ENCODE data around the gene KIF3A. TPM values are rescaled to one million over a fixed set of nuclear protein-coding genes. Genes with fewer than 3 reads are reported as not detected.

Gene KIF3A
- total RNA-seq, 3 donors from 2014 or later = 9.4 to 12.9 (median 10.3) TPM

- Mint-ChIP-seq H3K4me1 (ENCODE audit: low read depth) (peaks cover 24% of the 10 kb centered on the region), H3K27me3 (ENCODE audit: low read depth) (no peaks in the 10 kb centered on the region), H3K9me3 (no peaks in the 10 kb centered on the region), H3K4me3 (no peak overlapping the region), H3K36me3 (ENCODE audit: insufficient read depth) (peaks cover 8% of the 10 kb centered on the region)
- DNase-seq (no peak), ATAC-seq (no peak)
Observed at GRCh38 chr5:132690156-132690555, 47.2 kb downstream of the KIF3A start.

- no peak overlapping the region for H3K4me3 Mint-ChIP-seq
- ATAC-seq (no peak), DNase-seq (no peak)
- peaks cover 6% of the 10 kb centered on the region for H3K36me3 Mint-ChIP-seq (ENCODE audit: insufficient read depth)
- H3K9me3 Mint-ChIP-seq = no peaks in the 10 kb centered on the region
- H3K4me1 Mint-ChIP-seq (ENCODE audit: low read depth) = peaks cover 28% of the 10 kb centered on the region
- no peaks in the 10 kb centered on the region for H3K27me3 Mint-ChIP-seq (ENCODE audit: low read depth)
Observed at GRCh38 chr5:132689513-132689912, 47.8 kb downstream of the KIF3A start.

GRCh38 chr5:132688536-132689339 lies 48.6 kb downstream of the KIF3A start:
- peak overlapping the region; percentile 4 for H3K4me3 Mint-ChIP-seq
- no peaks in the 10 kb centered on the region for H3K9me3 Mint-ChIP-seq
- no peak for DNase-seq
- ATAC-seq = peak; percentile 70 to 75
- peaks cover 28% of the 10 kb centered on the region for H3K4me1 Mint-ChIP-seq (ENCODE audit: low read depth)
- H3K27me3 Mint-ChIP-seq (ENCODE audit: low read depth) = no peaks in the 10 kb centered on the region
- H3K36me3 Mint-ChIP-seq (ENCODE audit: insufficient read depth) = peaks cover 6% of the 10 kb centered on the region

- Mint-ChIP-seq H3K27me3 (ENCODE audit: low read depth) (no peaks in the 10 kb centered on the region), H3K4me1 (ENCODE audit: low read depth) (peaks cover 28% of the 10 kb centered on the region), H3K36me3 (ENCODE audit: insufficient read depth) (peaks cover 6% of the 10 kb centered on the region), H3K9me3 (no peaks in the 10 kb centered on the region), H3K4me3 (no peak overlapping the region)
- DNase-seq (no peak), ATAC-seq (peak; percentile 71)
Observed at GRCh38 chr5:132687995-132688394, 49.4 kb downstream of the KIF3A start.

- peaks cover 3% of the 10 kb centered on the region for H3K36me3 Mint-ChIP-seq (ENCODE audit: insufficient read depth)
- no peaks in the 10 kb centered on the region for H3K27me3 Mint-ChIP-seq (ENCODE audit: low read depth)
- ATAC-seq (no peak), DNase-seq (no peak)
- no peaks in the 10 kb centered on the region for H3K9me3 Mint-ChIP-seq
- no peak overlapping the region for H3K4me3 Mint-ChIP-seq
- peaks cover 25% of the 10 kb centered on the region for H3K4me1 Mint-ChIP-seq (ENCODE audit: low read depth)
Observed at GRCh38 chr5:132686193-132686592, 51.2 kb downstream of the KIF3A start.

GRCh38 chr5:132684922-132685720 lies 52.2 kb downstream of the KIF3A start:
- no peak for ATAC-seq

GRCh38 chr5:132684491-132684890 lies 52.9 kb downstream of the KIF3A start:
- Mint-ChIP-seq H3K36me3 (ENCODE audit: insufficient read depth) (peaks cover 3% of the 10 kb centered on the region), H3K9me3 (no peaks in the 10 kb centered on the region), H3K4me3 (no peak overlapping the region), H3K27me3 (ENCODE audit: low read depth) (no peaks in the 10 kb centered on the region), H3K4me1 (ENCODE audit: low read depth) (peaks cover 24% of the 10 kb centered on the region)
- DNase-seq (no peak), ATAC-seq (no peak)

More at GRCh38 chr5:132684922-132685720, 52.2 kb downstream of the KIF3A start:
- peaks cover 3% of the 10 kb centered on the region for H3K36me3 Mint-ChIP-seq (ENCODE audit: insufficient read depth)
- peaks cover 25% of the 10 kb centered on the region for H3K4me1 Mint-ChIP-seq (ENCODE audit: low read depth)
- DNase-seq = no peak
- H3K9me3 Mint-ChIP-seq = no peaks in the 10 kb centered on the region
- H3K27me3 Mint-ChIP-seq (ENCODE audit: low read depth) = no peaks in the 10 kb centered on the region
- H3K4me3 Mint-ChIP-seq = no peak overlapping the region

- Mint-ChIP-seq H3K4me1 (ENCODE audit: low read depth) (peaks cover 5% of the 10 kb centered on the region), H3K4me3 (no peak overlapping the region), H3K36me3 (ENCODE audit: insufficient read depth) (peaks cover 2% of the 10 kb centered on the region), H3K9me3 (no peaks in the 10 kb centered on the region), H3K27me3 (ENCODE audit: low read depth) (peaks cover 2% of the 10 kb centered on the region)
- ATAC-seq (no peak), DNase-seq (no peak)
Observed at GRCh38 chr5:132681983-132682382, 55.4 kb downstream of the KIF3A start.

- Mint-ChIP-seq H3K4me1 (ENCODE audit: low read depth) (peaks cover 6% of the 10 kb centered on the region), H3K36me3 (ENCODE audit: insufficient read depth) (no peaks in the 10 kb centered on the region), H3K9me3 (no peaks in the 10 kb centered on the region), H3K4me3 (no peak overlapping the region), H3K27me3 (ENCODE audit: low read depth) (peaks cover 2% of the 10 kb centered on the region)
- DNase-seq = no peak
- ATAC-seq = no peak
Observed at GRCh38 chr5:132681476-132681831, 55.9 kb downstream of the KIF3A start.

GRCh38 chr5:132680780-132681475 lies 56.4 kb downstream of the KIF3A start:
- no peaks in the 10 kb centered on the region for H3K36me3 Mint-ChIP-seq (ENCODE audit: insufficient read depth)

GRCh38 chr5:132679717-132680380 lies 57.5 kb downstream of the KIF3A start:
- H3K4me3 Mint-ChIP-seq = no peak overlapping the region
- no peak for DNase-seq
- H3K4me1 Mint-ChIP-seq (ENCODE audit: low read depth) = peaks cover 6% of the 10 kb centered on the region
- H3K27me3 Mint-ChIP-seq (ENCODE audit: low read depth) = peaks cover 2% of the 10 kb centered on the region
- no peaks in the 10 kb centered on the region for H3K36me3 Mint-ChIP-seq (ENCODE audit: insufficient read depth)
- no peaks in the 10 kb centered on the region for H3K9me3 Mint-ChIP-seq
- no peak for ATAC-seq

More at GRCh38 chr5:132680780-132681475, 56.4 kb downstream of the KIF3A start:
- DNase-seq = no peak
- ATAC-seq = no peak
- H3K27me3 Mint-ChIP-seq (ENCODE audit: low read depth) = peaks cover 2% of the 10 kb centered on the region
- no peak overlapping the region for H3K4me3 Mint-ChIP-seq
- no peaks in the 10 kb centered on the region for H3K9me3 Mint-ChIP-seq
- H3K4me1 Mint-ChIP-seq (ENCODE audit: low read depth) = peaks cover 7% of the 10 kb centered on the region

- H3K4me3 Mint-ChIP-seq = no peak overlapping the region
- H3K9me3 Mint-ChIP-seq = no peaks in the 10 kb centered on the region
- peaks cover 9% of the 10 kb centered on the region for H3K4me1 Mint-ChIP-seq (ENCODE audit: low read depth)
- ATAC-seq = no peak
- DNase-seq = no peak
- peaks cover 2% of the 10 kb centered on the region for H3K27me3 Mint-ChIP-seq (ENCODE audit: low read depth)
- no peaks in the 10 kb centered on the region for H3K36me3 Mint-ChIP-seq (ENCODE audit: insufficient read depth)
Observed at GRCh38 chr5:132679166-132679565, 58.2 kb downstream of the KIF3A start.

GRCh38 chr5:132678735-132679134 lies 58.6 kb downstream of the KIF3A start:
- ATAC-seq = no peak
- Mint-ChIP-seq H3K4me1 (ENCODE audit: low read depth) (peaks cover 11% of the 10 kb centered on the region), H3K27me3 (ENCODE audit: low read depth) (peaks cover 2% of the 10 kb centered on the region), H3K9me3 (no peaks in the 10 kb centered on the region), H3K4me3 (no peak overlapping the region), H3K36me3 (ENCODE audit: insufficient read depth) (no peaks in the 10 kb centered on the region)
- DNase-seq = no peak

Data from activated T-cell treated with anti-CD3 and anti-CD28 coated beads, Interleukin-2, amount 50 U/mL, for 4 hours (primary cell).